ENCODE data around the gene POTEI.
"Not testable (repeated sequence)": the region's sequence is repeated elsewhere in the genome, so short reads cannot be mapped to it uniquely, and the experiment has no call there.

Gene POTEI

GRCh38 chr2:130454712-130455083 is 54.4 kb downstream of the POTEI start:
- DNase-seq, result not testable (repeated sequence)

GRCh38 chr2:130453955-130454711 is 55.0 kb downstream of the POTEI start:
- DNase-seq, result not testable (repeated sequence)

GRCh38 chr2:130452897-130453296 is 56.2 kb downstream of the POTEI start:
- not testable (repeated sequence) for DNase-seq

- not testable (repeated sequence) for DNase-seq
These were observed 57.3 kb downstream of the POTEI start for GRCh38 chr2:130451823-130452222.

- not testable (repeated sequence) for DNase-seq
These were observed 57.9 kb downstream of the POTEI start for GRCh38 chr2:130451278-130451677.

- not testable (repeated sequence) for DNase-seq
These were observed 58.8 kb downstream of the POTEI start for GRCh38 chr2:130450366-130450765.

- not testable (repeated sequence) for DNase-seq
These were observed 81.5 kb downstream of the POTEI start for GRCh38 chr2:130427631-130428030.

GRCh38 chr2:130418845-130419244 is 90.3 kb downstream of the POTEI start:
- DNase-seq, result not testable (repeated sequence)

GRCh38 chr2:130416693-130417092 is 92.4 kb downstream of the POTEI start:
- not testable (repeated sequence) for DNase-seq
